Measurements from ENCODE around the gene IQGAP2.
"Not testable (repeated sequence)": the region's sequence is repeated elsewhere in the genome, so short reads cannot be mapped to it uniquely, and the experiment has no call there.

Gene IQGAP2

GRCh38 chr5:76582230-76583162, 179.4 kb downstream of the IQGAP2 start:
- no peak for DNase-seq

- no peak for DNase-seq
Observed at GRCh38 chr5:76583163-76584047, 180.3 kb downstream of the IQGAP2 start.

GRCh38 chr5:76585783-76586217, 182.7 kb downstream of the IQGAP2 start:
- DNase-seq: no peak

GRCh38 chr5:76586531-76586930, 183.4 kb downstream of the IQGAP2 start:
- DNase-seq: no peak

- no peak for DNase-seq
Observed at GRCh38 chr5:76590027-76590426, 186.9 kb downstream of the IQGAP2 start.

- no peak for DNase-seq
Observed at GRCh38 chr5:76591366-76591765, 188.3 kb downstream of the IQGAP2 start.

- DNase-seq: no peak
Observed at GRCh38 chr5:76592692-76593091, 189.6 kb downstream of the IQGAP2 start.

GRCh38 chr5:76594107-76594506, 191.0 kb downstream of the IQGAP2 start:
- DNase-seq: no peak

GRCh38 chr5:76595755-76596481, 192.8 kb downstream of the IQGAP2 start:
- DNase-seq: no peak

- DNase-seq: no peak
Observed at GRCh38 chr5:76598531-76598930, 195.4 kb downstream of the IQGAP2 start.

- no peak for DNase-seq
Observed at GRCh38 chr5:76600716-76601115, 197.6 kb downstream of the IQGAP2 start.

- DNase-seq: peak in 1 of 14 donors; percentile 6
Observed at GRCh38 chr5:76601470-76601869, 198.4 kb downstream of the IQGAP2 start.

GRCh38 chr5:76602094-76602726, 199.1 kb downstream of the IQGAP2 start:
- DNase-seq: no peak

GRCh38 chr5:76603991-76604390, 200.9 kb downstream of the IQGAP2 start:
- not testable (repeated sequence) for DNase-seq

GRCh38 chr5:76604838-76605237, 201.8 kb downstream of the IQGAP2 start:
- no peak for DNase-seq

- DNase-seq: no peak
Observed at GRCh38 chr5:76606701-76607100, 203.6 kb downstream of the IQGAP2 start.

GRCh38 chr5:76607353-76607871, 204.3 kb downstream of the IQGAP2 start:
- DNase-seq: no peak

GRCh38 chr5:76608833-76609232, 205.7 kb downstream of the IQGAP2 start:
- no peak for DNase-seq

- DNase-seq: no peak
Observed at GRCh38 chr5:76610196-76610595, 207.1 kb downstream of the IQGAP2 start.

- no peak for DNase-seq
Observed at GRCh38 chr5:76612942-76613341, 209.9 kb downstream of the IQGAP2 start.

GRCh38 chr5:76615759-76616158, 212.7 kb downstream of the IQGAP2 start:
- DNase-seq: no peak

GRCh38 chr5:76616206-76616605, 213.1 kb downstream of the IQGAP2 start:
- no peak for DNase-seq

Data from C1 segment of cervical spinal cord (tissue), 14 donors.